Activated CD4-positive, alpha-beta T cell treated with anti-CD3 and anti-CD28 coated beads, Interleukin-10, Interleukin-2, amounts not matched to agents 100 ng/mL and 50 ng/mL, durations not matched to agents 16 hours and 8 hours (primary cell): ENCODE results near the gene EGFR.

ENCODE experiments used
- DNase-seq: peaks from one replicate; pipeline ENCODE4 v3.0.0-alpha.2; 2020

Gene EGFR

GRCh38 chr7:55108401-55108800 lies 89.6 kb downstream of the EGFR start:
- no peak for DNase-seq

- no peak for DNase-seq
These were observed 90.0 kb downstream of the EGFR start for GRCh38 chr7:55108818-55109217.

GRCh38 chr7:55109404-55110167 lies 90.8 kb downstream of the EGFR start:
- no peak for DNase-seq

- DNase-seq: no peak
These were observed 91.6 kb downstream of the EGFR start for GRCh38 chr7:55110282-55110992.

- DNase-seq: no peak
These were observed 92.2 kb downstream of the EGFR start for GRCh38 chr7:55110993-55111361.

GRCh38 chr7:55112056-55112455 lies 93.2 kb downstream of the EGFR start:
- no peak for DNase-seq

GRCh38 chr7:55113760-55114540 lies 95.1 kb downstream of the EGFR start:
- DNase-seq: no peak

- DNase-seq: no peak
These were observed 98.5 kb downstream of the EGFR start for GRCh38 chr7:55117286-55117685.

- DNase-seq: no peak
These were observed 99.6 kb downstream of the EGFR start for GRCh38 chr7:55118426-55118825.

- DNase-seq: no peak
These were observed 100.8 kb downstream of the EGFR start for GRCh38 chr7:55119571-55119970.

GRCh38 chr7:55120074-55120473 lies 101.3 kb downstream of the EGFR start:
- no peak for DNase-seq

- no peak for DNase-seq
These were observed 101.8 kb downstream of the EGFR start for GRCh38 chr7:55120501-55121198.

GRCh38 chr7:55121249-55121648 lies 102.4 kb downstream of the EGFR start:
- DNase-seq: no peak

GRCh38 chr7:55122263-55122662 lies 103.4 kb downstream of the EGFR start:
- no peak for DNase-seq

- DNase-seq: no peak
These were observed 106.4 kb downstream of the EGFR start for GRCh38 chr7:55124989-55125875.

- DNase-seq: no peak
These were observed 108.3 kb downstream of the EGFR start for GRCh38 chr7:55127135-55127551.

- no peak for DNase-seq
These were observed 108.8 kb downstream of the EGFR start for GRCh38 chr7:55127622-55128081.

GRCh38 chr7:55128693-55129394 lies 110.0 kb downstream of the EGFR start:
- DNase-seq: no peak

GRCh38 chr7:55129541-55130394 lies 111.0 kb downstream of the EGFR start:
- DNase-seq: no peak
